ENCODE data around the gene POFUT1. TPM values are rescaled to one million over a fixed set of nuclear protein-coding genes. Genes with fewer than 3 reads are reported as not detected.

Gene POFUT1
- total and polyA plus RNA-seq, 2 donors (not counting 3 experiments of a cell fraction or from before 2014, with no cell fraction given) = 29.0 to 51.4 TPM

DNA sequence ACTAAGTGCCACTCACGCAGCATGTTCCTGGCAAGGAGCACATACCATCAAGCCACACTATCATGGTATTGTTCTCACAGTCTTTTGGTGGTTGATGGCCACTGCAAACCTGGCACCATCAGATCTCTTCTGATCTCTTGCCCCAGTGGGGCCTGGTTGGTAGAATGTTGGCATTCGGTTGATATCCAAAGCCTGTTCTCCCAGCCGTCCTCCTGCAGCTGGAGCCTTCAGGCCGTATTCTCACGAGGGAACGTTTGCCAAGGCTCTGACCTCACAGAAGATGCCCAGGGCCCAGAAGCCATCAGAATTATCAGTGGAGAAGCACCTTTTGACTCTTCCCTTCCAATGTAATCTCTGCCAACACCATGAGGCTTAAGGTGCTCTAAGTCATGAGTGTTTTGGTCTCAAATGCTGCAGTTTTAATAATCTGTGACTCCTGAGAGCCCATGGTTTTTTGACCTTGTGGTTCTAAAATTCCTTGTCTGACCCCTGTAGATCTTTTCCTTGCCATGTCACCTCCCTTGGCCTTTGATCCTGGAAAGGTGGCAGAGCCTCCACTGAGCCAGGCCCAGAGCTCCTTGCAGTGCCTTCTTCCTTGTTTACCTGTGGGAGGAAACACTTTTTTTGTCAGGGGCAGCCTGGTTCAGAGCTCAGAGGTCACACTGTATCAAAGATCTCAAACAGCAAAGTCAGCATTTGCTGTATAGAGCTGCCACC lies 27.8 kb downstream of the POFUT1 start:
- POLR2A ChIA-PET = no interaction called here
- H3K4me1 ChIP-seq (ENCODE audit: control insufficient read depth, extremely low read depth, insufficient read depth, low read length) = no peaks in the 10 kb centered on the region
- H3K9ac ChIP-seq (replicated peaks; ENCODE audit: extremely low read depth, insufficient read depth, low read length) = no peak overlapping the region
- intact Hi-C loops (cut with micrococcal nuclease) (no loop called here), dilution Hi-C loops (cut with MboI; ENCODE audit: extremely low pct_ligation_motif_present, low sequenced_read_pairs) (no loop called here)
- no TSS peak for BruUV-seq (replicated peaks)
- no peak overlapping the region for H3K27ac ChIP-seq (ENCODE audit: insufficient read depth, low read depth, low read length)
- no peaks in the 10 kb centered on the region for H3K79me2 ChIP-seq (ENCODE audit: control insufficient read depth, insufficient read depth, low read length)
- peaks cover 9 to 38% of the 10 kb centered on the region in 2 experiments for H3K36me3 ChIP-seq (ENCODE audit: control insufficient read depth in 2 of 2, extremely low read depth in 1 of 2, insufficient read depth in 2 of 2, low read length in 2 of 2)
- no peak overlapping the region for H2AFZ ChIP-seq (ENCODE audit: low read depth, low read length)
- CTCF ChIA-PET = no interaction called here
- no peak for DNase-seq (ENCODE audit: low read depth, low spot score)
- no peaks in the 10 kb centered on the region for H3K9me3 ChIP-seq (replicated peaks; ENCODE audit: control insufficient read depth, insufficient read depth, low read length)
- TF ChIP-seq EZH2 (IDR thresholded peaks at IDR 0.05; ENCODE audit: borderline replicate concordance, low read depth, low read length, severe bottlenecking) = no peak
- TF ChIP-seq, protein P1, sequence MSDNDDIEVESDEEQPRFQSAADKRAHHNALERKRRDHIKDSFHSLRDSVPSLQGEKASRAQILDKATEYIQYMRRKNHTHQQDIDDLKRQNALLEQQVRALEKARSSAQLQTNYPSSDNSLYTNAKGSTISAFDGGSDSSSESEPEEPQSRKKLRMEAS (IDR thresholded peaks at IDR 0.05; ENCODE audit: insufficient read depth, insufficient read length) = no peak
- no peak for TF ChIP-seq POLR2A (IDR thresholded peaks at IDR 0.05; ENCODE audit: low read depth, low read length)
- TF ChIP-seq FOS (IDR thresholded peaks at IDR 0.05; ENCODE audit: borderline replicate concordance, insufficient read depth, low read length) = no peak
- TF ChIP-seq CTCF (IDR thresholded peaks at IDR 0.05; ENCODE audit: extremely low read depth in 1 of 2, insufficient read depth in 1 of 2, low read depth in 1 of 2, low read length in 2 of 2) = no peak
- no peak for TF ChIP-seq MYC (IDR thresholded peaks at IDR 0.05; ENCODE audit: low read depth, low read length)
- no peak for TF ChIP-seq POLR2AphosphoS5 (IDR thresholded peaks at IDR 0.05; ENCODE audit: insufficient read depth, low read depth, low read length)
- H4K20me1 ChIP-seq (replicated peaks; ENCODE audit: control insufficient read depth, extremely low read depth, insufficient read depth, low read length) = no peaks in the 10 kb centered on the region
- FAIRE-seq = no peak
- H3K4me2 ChIP-seq (ENCODE audit: insufficient read depth, low read length) = no peak overlapping the region
- no peaks in the 10 kb centered on the region for H3K9me1 ChIP-seq (replicated peaks; ENCODE audit: control insufficient read depth, extremely low read depth, insufficient read depth, low read length)
- no peaks in the 10 kb centered on the region for H3K27me3 ChIP-seq (ENCODE audit: control insufficient read depth in 2 of 2, insufficient read depth in 2 of 2, low read length in 2 of 2)
- no peak overlapping the region for H3K4me3 ChIP-seq (replicated peaks in 1 of 3; ENCODE audit: insufficient read depth in 1 of 3, low read depth in 1 of 3, low read length in 3 of 3)
